ENCODE results near the gene LMO7. TPM values are rescaled to one million over a fixed set of nuclear protein-coding genes. Genes with fewer than 3 reads are reported as not detected.

The LMO7 gene
- total RNA-seq, 1 donor from 2014 or later, result 6.8 TPM

DNA sequence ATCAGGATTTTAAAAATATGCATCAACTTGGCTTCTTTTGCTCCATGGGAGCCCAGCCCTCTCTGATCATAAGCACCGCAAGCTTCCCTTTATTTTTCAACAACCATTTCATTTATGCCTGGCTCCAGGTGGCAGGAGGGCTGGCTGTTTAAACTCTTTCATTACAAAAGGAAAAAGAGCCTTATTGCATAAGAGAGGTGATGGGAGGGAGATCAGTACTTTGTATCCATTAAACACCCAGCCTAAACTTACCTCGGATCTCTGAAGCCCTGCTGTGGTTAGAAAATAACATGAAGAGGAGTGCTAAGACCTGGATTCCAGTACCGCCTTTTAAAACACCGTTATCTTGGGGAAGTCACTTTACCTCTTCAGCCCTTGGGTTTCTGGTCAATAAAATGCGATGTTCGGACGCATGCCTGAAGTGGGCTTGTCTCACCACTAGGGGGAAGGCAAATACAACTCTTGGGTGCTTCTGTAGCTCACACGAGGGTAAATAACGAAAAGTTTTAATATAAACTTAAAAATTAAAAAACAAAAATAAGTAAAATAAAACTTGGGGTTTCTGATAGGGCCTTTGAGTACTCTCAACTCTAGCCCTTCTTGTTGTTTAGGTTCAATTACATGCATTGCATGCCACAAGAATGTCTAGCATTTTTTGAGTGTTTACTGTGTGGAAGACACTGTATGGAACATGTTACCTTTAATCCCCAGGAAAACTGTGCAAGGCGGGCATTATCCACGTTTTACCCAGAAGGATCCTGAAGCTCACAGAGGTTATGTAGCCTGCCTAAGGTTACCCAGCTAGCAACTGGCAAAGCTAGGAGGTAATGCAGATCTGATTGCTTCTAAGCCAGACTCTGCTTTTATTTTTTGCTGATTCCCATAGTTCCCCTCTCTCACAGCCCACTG lies 240.3 kb downstream of the LMO7 start:
- Mint-ChIP-seq H3K4me3 (no peak overlapping the region), H3K27ac (no peak overlapping the region), H3K27me3 (ENCODE audit: insufficient read depth, low read depth) (no peaks in the 10 kb centered on the region), H3K4me1 (peaks cover 4% of the 10 kb centered on the region), H3K9me3 (no peaks in the 10 kb centered on the region), H3K36me3 (no peaks in the 10 kb centered on the region)
- Histone ChIP-seq H4K20me1 (ENCODE audit: low read depth) (no peaks in the 10 kb centered on the region), H3K27me3 (no peaks in the 10 kb centered on the region), H3K36me3 (no peaks in the 10 kb centered on the region), H2AFZ (replicated peaks) (peak overlapping the region; percentile 90), H3K9me3 (ENCODE audit: low read depth) (no peaks in the 10 kb centered on the region), H3K27ac (no peak overlapping the region), H3K9ac (no peak overlapping the region), H3K79me2 (ENCODE audit: low read depth) (no peaks in the 10 kb centered on the region), H3F3A (ENCODE audit: low read depth) (no peaks in the 10 kb centered on the region), H3K4me1 (peaks cover 8% of the 10 kb centered on the region), H3K4me2 (peak overlapping the region; percentile 33), H3K4me3 (no peak overlapping the region)
- TF ChIP-seq EZH2 (IDR thresholded peaks at IDR 0.05) (no peak), EZH2phosphoT487 (IDR thresholded peaks at IDR 0.05) (no peak)
- TF ChIP-seq, protein P1, sequence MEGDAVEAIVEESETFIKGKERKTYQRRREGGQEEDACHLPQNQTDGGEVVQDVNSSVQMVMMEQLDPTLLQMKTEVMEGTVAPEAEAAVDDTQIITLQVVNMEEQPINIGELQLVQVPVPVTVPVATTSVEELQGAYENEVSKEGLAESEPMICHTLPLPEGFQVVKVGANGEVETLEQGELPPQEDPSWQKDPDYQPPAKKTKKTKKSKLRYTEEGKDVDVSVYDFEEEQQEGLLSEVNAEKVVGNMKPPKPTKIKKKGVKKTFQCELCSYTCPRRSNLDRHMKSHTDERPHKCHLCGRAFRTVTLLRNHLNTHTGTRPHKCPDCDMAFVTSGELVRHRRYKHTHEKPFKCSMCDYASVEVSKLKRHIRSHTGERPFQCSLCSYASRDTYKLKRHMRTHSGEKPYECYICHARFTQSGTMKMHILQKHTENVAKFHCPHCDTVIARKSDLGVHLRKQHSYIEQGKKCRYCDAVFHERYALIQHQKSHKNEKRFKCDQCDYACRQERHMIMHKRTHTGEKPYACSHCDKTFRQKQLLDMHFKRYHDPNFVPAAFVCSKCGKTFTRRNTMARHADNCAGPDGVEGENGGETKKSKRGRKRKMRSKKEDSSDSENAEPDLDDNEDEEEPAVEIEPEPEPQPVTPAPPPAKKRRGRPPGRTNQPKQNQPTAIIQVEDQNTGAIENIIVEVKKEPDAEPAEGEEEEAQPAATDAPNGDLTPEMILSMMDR (IDR thresholded peaks at IDR 0.05), result peak; percentile 86
- DNase-seq (ENCODE audit: low spot score), result peak; percentile 71

DNA sequence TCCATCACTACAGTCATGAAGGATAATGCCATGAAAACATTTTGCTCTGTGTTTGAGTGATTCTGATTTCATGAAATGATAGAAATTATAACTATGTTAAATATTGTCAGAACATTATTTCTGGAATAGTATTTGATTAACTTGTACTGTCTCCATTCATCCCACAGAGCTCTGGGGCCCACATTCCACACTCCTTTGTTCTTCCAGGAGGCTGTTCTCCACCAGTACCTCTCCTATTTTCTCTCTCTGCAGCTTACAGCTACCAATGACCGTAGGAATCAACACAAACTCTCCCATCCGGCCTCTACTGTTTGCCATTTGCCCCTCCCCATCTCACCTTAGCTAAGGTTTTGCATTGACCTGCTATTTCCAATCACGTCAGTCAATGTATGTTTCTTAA lies 240.9 kb downstream of the LMO7 start:
- H4K20me1 ChIP-seq (ENCODE audit: low read depth), result no peaks in the 10 kb centered on the region
- H3K9me3 Mint-ChIP-seq, result no peaks in the 10 kb centered on the region
- H3K9me3 ChIP-seq (ENCODE audit: low read depth), result no peaks in the 10 kb centered on the region
- no peak overlapping the region for H3K27ac Mint-ChIP-seq
- peak overlapping the region; percentile 90 for H2AFZ ChIP-seq (replicated peaks)
- H3K4me1 ChIP-seq, result peaks cover 8% of the 10 kb centered on the region
- peak; percentile 35 for DNase-seq (ENCODE audit: low spot score)
- no peak overlapping the region for H3K9ac ChIP-seq
- peak overlapping the region; percentile 33 for H3K4me2 ChIP-seq
- H3K4me3 ChIP-seq, result no peak overlapping the region
- no peaks in the 10 kb centered on the region for H3K79me2 ChIP-seq (ENCODE audit: low read depth)
- no peak for TF ChIP-seq EZH2 (IDR thresholded peaks at IDR 0.05)
- H3K36me3 Mint-ChIP-seq, result no peaks in the 10 kb centered on the region
- H3K27me3 Mint-ChIP-seq (ENCODE audit: insufficient read depth, low read depth), result no peaks in the 10 kb centered on the region
- H3K4me3 Mint-ChIP-seq, result no peak overlapping the region
- H3K27ac ChIP-seq, result no peak overlapping the region
- peaks cover 4% of the 10 kb centered on the region for H3K4me1 Mint-ChIP-seq
- no peaks in the 10 kb centered on the region for H3K27me3 ChIP-seq
- H3F3A ChIP-seq (ENCODE audit: low read depth), result no peaks in the 10 kb centered on the region
- H3K36me3 ChIP-seq, result no peaks in the 10 kb centered on the region

DNA sequence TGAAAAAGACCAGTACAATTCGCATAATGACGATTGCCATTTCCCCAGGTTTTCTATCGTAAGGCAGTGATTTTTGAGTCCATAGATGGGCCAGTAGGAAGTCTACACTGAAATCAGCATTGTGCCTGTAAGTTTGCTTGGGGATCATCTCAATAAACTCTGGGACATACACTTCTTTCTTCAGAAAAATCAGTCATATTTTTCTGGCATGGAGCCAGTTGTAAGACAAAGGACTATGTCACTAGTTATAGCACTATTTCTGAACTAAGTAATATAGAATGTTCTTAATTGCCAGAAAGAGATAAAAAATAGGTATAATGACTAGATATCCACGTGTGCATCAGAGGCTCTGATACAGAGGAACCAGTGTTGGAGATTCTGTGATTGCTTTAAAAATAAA lies 243.5 kb downstream of the LMO7 start:
- TF ChIP-seq, protein P1 (IDR thresholded peaks at IDR 0.05), result no peak
- TF ChIP-seq EZH2phosphoT487 (IDR thresholded peaks at IDR 0.05), result no peak
- TF ChIP-seq EZH2 (IDR thresholded peaks at IDR 0.05), result no peak
- Mint-ChIP-seq H3K4me3 (no peak overlapping the region), H3K27ac (no peak overlapping the region), H3K4me1 (peaks cover 4% of the 10 kb centered on the region), H3K9me3 (no peaks in the 10 kb centered on the region), H3K36me3 (no peaks in the 10 kb centered on the region), H3K27me3 (ENCODE audit: insufficient read depth, low read depth) (peaks cover 4% of the 10 kb centered on the region)
- Histone ChIP-seq H3K4me1 (peaks cover 8% of the 10 kb centered on the region), H3F3A (ENCODE audit: low read depth) (no peaks in the 10 kb centered on the region), H3K4me3 (no peak overlapping the region), H2AFZ (replicated peaks) (no peak overlapping the region), H3K27ac (no peak overlapping the region), H3K79me2 (ENCODE audit: low read depth) (no peaks in the 10 kb centered on the region), H3K36me3 (no peaks in the 10 kb centered on the region), H3K4me2 (no peak overlapping the region), H3K9me3 (ENCODE audit: low read depth) (no peaks in the 10 kb centered on the region), H3K27me3 (no peaks in the 10 kb centered on the region), H3K9ac (no peak overlapping the region), H4K20me1 (ENCODE audit: low read depth) (no peaks in the 10 kb centered on the region)
- DNase-seq (ENCODE audit: low spot score), result no peak
